ENCODE data around the gene RNF166.

The RNF166 gene

GRCh38 chr16:88667461-88667860 is 38.7 kb downstream of the RNF166 start:
- DNase-seq: no peak

- DNase-seq: no peak
Measured at GRCh38 chr16:88665570-88665969, 40.6 kb downstream of the RNF166 start.

DNA sequence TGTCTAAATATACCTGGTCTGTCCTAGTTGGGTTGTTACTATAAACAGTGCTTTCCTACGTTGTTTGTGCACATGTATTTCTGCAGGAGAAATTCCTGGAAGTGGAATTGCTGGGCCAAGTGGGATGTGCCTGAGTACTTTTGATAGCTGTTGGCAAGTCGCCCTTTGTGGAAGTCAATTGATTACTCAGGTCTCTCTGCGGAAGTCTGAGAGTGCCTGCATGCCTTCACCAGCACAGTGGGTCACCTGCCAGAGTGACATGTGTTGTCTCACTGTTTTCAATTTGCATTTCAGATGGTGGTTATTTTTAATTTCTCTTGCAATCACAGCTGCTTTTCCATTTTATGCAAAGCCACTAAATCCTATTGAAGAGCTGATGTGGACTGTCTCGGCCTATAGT is 41.1 kb downstream of the RNF166 start:
- DNase-seq: no peak

- peak; percentile 98 for DNase-seq
Measured at GRCh38 chr16:88662843-88663606, 43.2 kb downstream of the RNF166 start, which contains the start of gene MVD. Gene MVD (minus strand): TSS chr16:88663091. CDS start chr16:88663080, 11 bp downstream.

DNA sequence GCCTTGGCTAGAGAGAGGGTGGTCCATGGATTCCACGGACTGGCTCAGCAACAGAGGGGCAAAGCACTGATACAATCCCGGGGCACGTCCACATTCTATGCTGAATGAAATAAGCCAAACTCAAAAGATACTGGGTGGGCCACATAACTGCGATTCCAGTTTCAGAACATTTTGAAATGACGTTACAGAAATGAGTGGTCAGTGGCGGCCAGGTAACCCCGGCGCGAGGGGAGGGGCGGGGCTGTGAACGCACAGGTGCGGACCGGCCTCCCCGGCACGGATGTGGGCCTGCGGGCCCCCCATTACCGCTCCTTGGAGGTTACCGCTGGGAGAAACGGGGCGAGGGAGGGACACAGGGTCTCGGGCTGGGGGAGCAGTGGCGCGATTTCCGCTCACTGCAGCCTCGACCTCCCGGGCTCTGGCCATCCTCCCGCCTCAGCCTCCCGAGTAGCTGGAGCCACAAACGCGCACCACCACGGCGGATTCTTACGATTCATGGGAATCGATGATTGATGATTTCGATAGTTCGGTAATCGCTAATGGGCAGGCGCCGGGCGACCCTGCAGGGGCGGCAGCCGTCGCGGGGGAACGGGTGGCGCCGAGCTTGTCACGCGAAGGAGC is 43.9 kb downstream of the RNF166 start:
- DNase-seq: no peak

- no peak for DNase-seq
Measured at GRCh38 chr16:88661468-88661867, 44.7 kb downstream of the RNF166 start.

DNA sequence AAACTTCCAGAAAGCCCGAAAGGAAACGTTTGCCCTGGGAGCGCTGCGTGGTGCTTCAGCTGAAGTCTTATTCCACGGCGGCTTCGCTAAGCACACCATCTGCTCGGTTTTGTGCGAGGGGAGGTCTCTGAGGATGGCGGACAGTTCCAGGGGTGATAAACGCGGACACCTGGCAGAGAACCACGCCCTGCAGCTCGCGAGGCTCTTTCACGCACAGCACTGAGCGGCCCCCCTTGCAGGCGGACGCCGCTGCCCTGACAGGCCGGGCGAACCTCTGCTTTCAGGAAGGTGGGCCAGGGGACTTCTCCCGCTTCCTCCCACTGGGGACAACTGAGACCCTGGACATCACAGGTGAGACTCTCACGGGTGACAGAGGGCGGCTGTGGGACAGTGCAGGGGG is 47.0 kb downstream of the RNF166 start:
- DNase-seq: peak; percentile 41

- DNase-seq: no peak
Measured at GRCh38 chr16:88658714-88659113, 47.5 kb downstream of the RNF166 start.

- DNase-seq: no peak
Measured at GRCh38 chr16:88657371-88657770, 48.8 kb downstream of the RNF166 start.

- no peak for DNase-seq
Measured at GRCh38 chr16:88656291-88656980, 49.8 kb downstream of the RNF166 start.

GRCh38 chr16:88655733-88656281 is 50.4 kb downstream of the RNF166 start:
- no peak for DNase-seq

DNA sequence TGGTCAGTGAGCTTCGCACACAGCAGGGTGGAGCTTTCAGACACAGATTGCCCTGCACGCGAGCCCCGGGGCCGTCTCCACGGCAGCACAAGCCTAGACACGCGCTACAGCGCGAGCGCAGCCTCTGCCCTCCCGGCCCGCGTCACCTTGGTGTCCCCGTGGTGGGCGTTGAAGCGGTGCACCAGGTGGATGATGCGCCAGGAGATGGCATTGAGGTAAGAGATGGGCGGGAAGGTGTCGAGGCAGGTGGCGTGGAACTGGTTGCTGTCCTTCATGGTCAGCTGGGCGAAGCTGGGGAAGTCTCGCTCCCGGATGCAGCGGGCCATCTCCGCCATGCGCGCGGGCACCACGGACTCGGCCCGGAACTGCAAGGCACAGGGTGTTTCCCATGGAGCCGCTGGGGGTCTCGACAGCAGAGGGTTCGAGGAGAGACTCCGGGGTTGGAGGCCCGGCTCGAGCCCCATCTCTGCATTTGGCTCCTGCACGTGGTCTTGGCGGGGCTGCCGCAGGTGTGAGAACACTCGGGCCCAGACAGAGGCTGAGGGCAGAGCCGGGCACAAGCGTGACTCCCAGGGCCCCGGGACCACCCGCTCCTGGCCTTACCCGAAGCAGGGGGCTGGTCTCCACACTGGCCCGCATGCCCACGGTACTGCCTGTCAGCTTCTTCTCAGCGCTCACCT is 51.0 kb downstream of the RNF166 start:
- DNase-seq: no peak

- no peak for DNase-seq
Measured at GRCh38 chr16:88654363-88655052, 51.7 kb downstream of the RNF166 start.

GRCh38 chr16:88653596-88654362 is 52.4 kb downstream of the RNF166 start:
- no peak for DNase-seq

- no peak for DNase-seq
Measured at GRCh38 chr16:88653101-88653500, 53.1 kb downstream of the RNF166 start.

- DNase-seq: no peak
Measured at GRCh38 chr16:88652762-88653063, 53.5 kb downstream of the RNF166 start.

GRCh38 chr16:88651989-88652761 is 54.0 kb downstream of the RNF166 start:
- DNase-seq: no peak

DNA sequence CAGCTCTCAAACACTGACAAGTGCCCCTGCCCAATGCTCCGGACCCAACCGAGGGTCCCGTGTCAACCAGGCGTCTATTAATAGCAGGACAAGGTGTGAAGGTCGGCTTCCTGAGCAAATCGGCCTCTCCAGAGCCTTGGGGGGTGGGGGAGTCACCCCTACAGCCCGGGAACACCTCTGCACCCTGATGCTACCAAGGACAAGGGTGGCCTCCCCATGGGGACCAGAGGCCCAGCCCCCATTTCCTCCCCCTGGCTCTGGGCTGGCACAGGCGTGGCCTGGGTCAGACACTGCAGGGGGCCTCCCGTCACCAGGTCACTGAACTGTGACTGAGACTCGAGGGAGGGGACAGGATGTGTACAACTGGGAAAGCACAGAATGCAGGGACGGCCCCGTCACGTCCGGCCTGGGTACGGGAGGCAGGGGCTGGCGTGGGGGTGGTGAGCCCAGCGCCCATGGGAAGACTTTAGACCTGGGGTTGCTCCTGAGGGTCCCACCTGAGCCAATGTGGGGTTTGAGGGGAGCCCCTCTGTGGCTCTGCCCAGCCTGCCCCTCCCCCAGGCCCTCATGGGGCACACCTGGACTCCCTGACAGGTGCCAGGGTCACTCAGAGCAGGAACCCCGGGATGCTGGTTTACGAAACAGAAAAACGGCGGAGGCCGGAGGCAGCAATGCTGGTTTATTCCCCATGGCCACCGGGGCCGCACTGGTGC is 54.8 kb downstream of the RNF166 start:
- DNase-seq: peak; percentile 18

- DNase-seq: peak; percentile 25
Measured at GRCh38 chr16:88650749-88651275, 55.4 kb downstream of the RNF166 start, which contains the start of gene CYBA. Gene CYBA (minus strand): TSS chr16:88651053. CDS start chr16:88651013, 40 bp downstream.
